NB4 (cell line): ENCODE results near the gene TMCC1.

Source experiments
- DNase-seq: peaks from one replicate; pipeline ENCODE4 v3.0.0; 2010; ENCODE audit warnings: low read depth
- H3K4me3 ChIP-seq: one replicate; pipeline ENCODE4 v1.5.1; 2011; ENCODE audit warnings: mild to moderate bottlenecking, low read depth, low read length, moderate library complexity
- MYC ChIP-seq: IDR thresholded peaks from 2 replicates; pipeline ENCODE4 v1.6.1; 2011; ENCODE audit warnings: low read depth, low read length
- POLR2A ChIP-seq: IDR thresholded peaks from 2 replicates; pipeline ENCODE4 v1.6.1; 2011; ENCODE audit warnings: mild to moderate bottlenecking; ENCODE audit not compliant: insufficient read length; ENCODE audit errors: extremely low read depth
- TF ChIP-seq, protein P1 (sequence below): IDR thresholded peaks from one replicate; pipeline ENCODE4 v1.5.1; 2012; ENCODE audit warnings: low read depth, low read length
- TF ChIP-seq, protein P2 (sequence below): IDR thresholded peaks from 2 replicates; pipeline ENCODE4 v1.6.1; 2011; ENCODE audit warnings: low read depth, low read length

TMCC1 gene

DNA sequence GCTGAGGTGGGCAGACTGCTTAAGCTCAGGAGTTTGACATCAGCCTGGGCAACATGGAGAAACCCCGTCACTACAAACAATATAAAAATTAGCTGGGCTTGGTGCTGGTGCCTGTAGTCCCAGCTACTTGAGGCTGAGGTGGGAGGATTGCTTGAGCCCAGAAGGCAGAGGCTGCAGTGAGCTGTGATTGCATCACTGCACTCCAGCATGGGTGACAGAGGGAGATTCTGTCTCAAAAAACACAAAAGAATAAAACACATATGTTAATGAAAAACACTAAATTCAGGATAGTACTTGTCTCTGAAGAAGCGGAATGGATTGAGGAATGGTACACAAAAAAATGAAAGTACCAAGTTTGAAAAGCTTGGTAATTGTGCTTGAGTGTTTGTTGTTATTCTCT is 159.1 kb downstream of the TMCC1 start:
- no peak for DNase-seq
- no peak overlapping the region for H3K4me3 ChIP-seq
- TF ChIP-seq, protein P1, sequence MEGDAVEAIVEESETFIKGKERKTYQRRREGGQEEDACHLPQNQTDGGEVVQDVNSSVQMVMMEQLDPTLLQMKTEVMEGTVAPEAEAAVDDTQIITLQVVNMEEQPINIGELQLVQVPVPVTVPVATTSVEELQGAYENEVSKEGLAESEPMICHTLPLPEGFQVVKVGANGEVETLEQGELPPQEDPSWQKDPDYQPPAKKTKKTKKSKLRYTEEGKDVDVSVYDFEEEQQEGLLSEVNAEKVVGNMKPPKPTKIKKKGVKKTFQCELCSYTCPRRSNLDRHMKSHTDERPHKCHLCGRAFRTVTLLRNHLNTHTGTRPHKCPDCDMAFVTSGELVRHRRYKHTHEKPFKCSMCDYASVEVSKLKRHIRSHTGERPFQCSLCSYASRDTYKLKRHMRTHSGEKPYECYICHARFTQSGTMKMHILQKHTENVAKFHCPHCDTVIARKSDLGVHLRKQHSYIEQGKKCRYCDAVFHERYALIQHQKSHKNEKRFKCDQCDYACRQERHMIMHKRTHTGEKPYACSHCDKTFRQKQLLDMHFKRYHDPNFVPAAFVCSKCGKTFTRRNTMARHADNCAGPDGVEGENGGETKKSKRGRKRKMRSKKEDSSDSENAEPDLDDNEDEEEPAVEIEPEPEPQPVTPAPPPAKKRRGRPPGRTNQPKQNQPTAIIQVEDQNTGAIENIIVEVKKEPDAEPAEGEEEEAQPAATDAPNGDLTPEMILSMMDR, result no peak

DNA sequence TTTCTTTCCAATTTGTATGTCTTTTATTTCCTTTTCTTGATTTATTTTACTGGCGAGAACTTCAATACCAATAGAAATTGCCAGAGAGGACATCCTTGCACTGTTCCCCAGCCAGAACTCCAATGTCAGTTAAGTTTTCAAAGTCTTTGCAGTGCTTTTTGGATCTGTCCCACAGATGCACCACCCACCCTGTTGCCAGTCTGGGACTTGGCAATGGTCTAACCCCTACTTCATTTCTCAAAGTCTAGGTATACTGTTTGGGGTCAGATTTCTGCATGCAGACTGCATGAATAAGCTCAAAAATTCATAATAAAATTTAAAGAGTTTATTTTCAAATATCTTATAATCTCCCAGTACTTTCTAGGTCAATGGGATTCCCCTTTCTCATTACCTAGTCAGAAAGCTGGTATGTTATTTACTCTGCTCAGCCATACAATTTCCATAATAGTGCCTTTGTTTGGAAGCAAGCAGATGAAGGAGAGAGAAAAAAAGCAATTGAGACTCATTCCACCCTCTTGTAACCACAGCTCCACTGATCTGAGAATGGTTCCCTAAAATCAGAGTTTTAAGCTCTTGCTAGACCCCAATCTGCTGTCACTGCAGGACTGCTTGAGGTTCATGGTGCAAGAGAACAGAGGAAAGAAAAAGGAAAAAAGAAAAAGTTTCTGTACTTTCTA is 161.2 kb downstream of the TMCC1 start:
- H3K4me3 ChIP-seq, result no peak overlapping the region
- TF ChIP-seq, protein P2, sequence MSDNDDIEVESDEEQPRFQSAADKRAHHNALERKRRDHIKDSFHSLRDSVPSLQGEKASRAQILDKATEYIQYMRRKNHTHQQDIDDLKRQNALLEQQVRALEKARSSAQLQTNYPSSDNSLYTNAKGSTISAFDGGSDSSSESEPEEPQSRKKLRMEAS, result no peak
- no peak for TF ChIP-seq MYC
- TF ChIP-seq, protein P1, result no peak
- TF ChIP-seq POLR2A, result no peak
- DNase-seq, result no peak

DNA sequence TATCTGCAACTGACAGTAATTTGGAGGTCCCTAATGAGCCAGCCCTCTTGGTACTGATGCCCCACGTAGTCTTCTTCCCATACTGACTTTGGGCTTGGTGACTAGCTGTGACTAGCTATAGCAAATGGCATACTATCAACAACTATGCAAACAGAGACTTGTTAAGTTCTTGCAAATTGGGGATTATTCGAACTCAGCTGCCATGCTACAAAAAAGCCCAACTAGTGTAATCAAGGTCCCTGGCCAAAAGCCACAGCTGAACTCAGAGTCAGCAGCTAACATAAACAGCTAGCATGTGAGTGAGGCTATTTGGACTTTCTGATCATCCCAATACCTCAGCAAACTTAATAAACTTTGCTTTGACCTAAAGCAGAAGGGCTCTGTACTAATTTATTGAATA is 165.8 kb downstream of the TMCC1 start:
- DNase-seq, result no peak
- no peak overlapping the region for H3K4me3 ChIP-seq
- TF ChIP-seq, protein P1, result no peak
- no peak for TF ChIP-seq MYC
- TF ChIP-seq, protein P2, result no peak
- TF ChIP-seq POLR2A, result no peak

DNA sequence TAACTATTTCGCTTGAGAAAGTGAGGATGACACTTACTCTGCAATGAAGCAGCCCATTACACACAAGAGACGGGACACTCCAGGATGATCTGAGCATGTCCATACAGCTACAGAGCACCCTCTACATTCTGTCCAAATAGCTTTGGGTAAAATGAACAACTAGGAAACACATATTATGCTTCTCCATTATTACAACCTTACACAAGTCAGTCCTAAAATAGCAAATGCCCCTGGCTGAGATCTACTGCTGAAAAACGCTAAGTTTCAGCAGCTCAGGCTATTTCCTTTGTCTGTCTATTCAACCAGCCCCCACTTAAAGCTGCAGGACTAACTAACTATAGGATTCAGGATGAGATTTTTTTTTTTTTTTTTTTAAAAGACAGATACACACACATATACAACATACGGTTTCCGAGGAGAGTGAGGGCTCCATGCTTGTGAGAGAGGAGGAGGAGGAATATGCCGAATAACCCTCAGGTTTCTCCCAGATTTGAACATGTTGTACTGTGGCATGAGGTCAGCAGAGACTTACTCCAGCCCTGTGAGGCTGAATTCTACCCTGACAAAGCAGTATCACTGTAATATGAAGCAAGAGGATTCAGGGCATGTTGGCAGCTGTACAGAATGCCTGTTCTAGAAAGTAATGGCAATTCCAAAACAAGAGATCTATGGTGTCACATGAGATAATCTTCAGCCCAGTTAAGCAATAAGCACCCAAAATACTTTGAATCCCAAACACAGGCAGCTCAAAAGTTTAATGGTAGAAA is 169.8 kb downstream of the TMCC1 start:
- no peak for DNase-seq
- no peak overlapping the region for H3K4me3 ChIP-seq
- TF ChIP-seq, protein P1, result no peak
- no peak for TF ChIP-seq POLR2A
- TF ChIP-seq, protein P2, result no peak
- no peak for TF ChIP-seq MYC

DNA sequence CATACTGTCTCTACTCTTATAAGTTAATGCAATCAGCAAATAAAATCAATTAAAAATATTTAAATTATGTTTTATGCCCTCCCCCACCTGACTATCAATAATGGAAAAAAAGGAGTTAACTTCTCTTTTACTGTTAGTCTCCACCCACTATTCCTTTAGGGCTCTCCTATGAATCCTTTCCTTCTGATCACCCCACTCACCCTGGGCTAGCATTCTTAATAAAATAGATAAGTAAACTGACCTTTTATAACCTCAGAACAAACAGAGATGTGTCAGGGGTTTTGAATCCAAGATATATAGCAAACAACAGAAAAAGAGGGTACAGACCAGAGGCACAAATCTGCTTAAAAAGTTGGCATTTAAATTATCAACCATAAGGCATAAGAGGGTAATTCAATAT is 171.0 kb downstream of the TMCC1 start:
- H3K4me3 ChIP-seq, result no peak overlapping the region
- DNase-seq, result no peak
- TF ChIP-seq, protein P2, result no peak
- TF ChIP-seq MYC (no peak), POLR2A (no peak)
- TF ChIP-seq, protein P1, result no peak
